GM15510 (cell line): ENCODE measurements around the gene AUTS2.

ENCODE experiments used
- POLR2A ChIP-seq: IDR thresholded peaks from 3 replicates; pipeline ENCODE4 v1.6.1; 2011; ENCODE audit warnings: borderline replicate concordance; ENCODE audit not compliant: insufficient read length; ENCODE audit errors: extremely low read depth

The AUTS2 gene

GRCh38 chr7:70344726-70345125, 746.5 kb downstream of the AUTS2 start:
- TF ChIP-seq POLR2A, result no peak

- no peak for TF ChIP-seq POLR2A
These were observed 748.7 kb downstream of the AUTS2 start for GRCh38 chr7:70346844-70347462.

- no peak for TF ChIP-seq POLR2A
These were observed 749.4 kb downstream of the AUTS2 start for GRCh38 chr7:70347463-70348254.

GRCh38 chr7:70349031-70349430, 750.8 kb downstream of the AUTS2 start:
- no peak for TF ChIP-seq POLR2A

GRCh38 chr7:70349819-70350218, 751.5 kb downstream of the AUTS2 start:
- no peak for TF ChIP-seq POLR2A

GRCh38 chr7:70352088-70352487, 753.8 kb downstream of the AUTS2 start:
- TF ChIP-seq POLR2A, result no peak

- no peak for TF ChIP-seq POLR2A
These were observed 754.6 kb downstream of the AUTS2 start for GRCh38 chr7:70352906-70353305.

- no peak for TF ChIP-seq POLR2A
These were observed 755.2 kb downstream of the AUTS2 start for GRCh38 chr7:70353330-70353945.

- no peak for TF ChIP-seq POLR2A
These were observed 755.7 kb downstream of the AUTS2 start for GRCh38 chr7:70353946-70354335.

GRCh38 chr7:70354409-70355169, 756.3 kb downstream of the AUTS2 start:
- TF ChIP-seq POLR2A, result no peak

GRCh38 chr7:70355198-70356020, 757.1 kb downstream of the AUTS2 start:
- TF ChIP-seq POLR2A, result no peak

- no peak for TF ChIP-seq POLR2A
These were observed 758.0 kb downstream of the AUTS2 start for GRCh38 chr7:70356085-70356786.

GRCh38 chr7:70356787-70357328, 758.6 kb downstream of the AUTS2 start:
- no peak for TF ChIP-seq POLR2A
